Duodenal mucosa (tissue), 2 donors: ENCODE measurements around the gene PRICKLE3.
"Not testable (repeated sequence)": the region's sequence is repeated elsewhere in the genome, so short reads cannot be mapped to it uniquely, and the experiment has no call there.

ENCODE experiments used
- H3K27ac ChIP-seq: one replicate; pipeline ENCODE4 v1.7.0; 2013; ENCODE audit warnings: low read depth, low read length
- H3K27me3 ChIP-seq, 2 donors: one replicate each; pipeline ENCODE4 v1.7.0; 2013; ENCODE audit warnings: low read length in 2 of 2, control low read depth in 1 of 2; ENCODE audit not compliant: insufficient read depth in 2 of 2, control insufficient read depth in 1 of 2
- H3K36me3 ChIP-seq, 2 donors: one replicate each; pipeline ENCODE4 v1.7.0; 2013; ENCODE audit warnings: low read length in 2 of 2, control low read depth in 1 of 2; ENCODE audit not compliant: insufficient read depth in 2 of 2, control insufficient read depth in 1 of 2
- H3K4me1 ChIP-seq, 2 donors: one replicate each; pipeline ENCODE4 v1.7.0; 2013; ENCODE audit warnings: low read length in 2 of 2, control low read depth in 1 of 2; ENCODE audit not compliant: insufficient read depth in 2 of 2, control insufficient read depth in 1 of 2
- H3K4me3 ChIP-seq, 2 donors: one replicate each; pipeline ENCODE4 v1.7.0; 2013; ENCODE audit warnings: low read length in 2 of 2, low read depth in 1 of 2
- H3K9ac ChIP-seq, 2 donors: one replicate each; pipeline ENCODE4 v1.7.0; 2013; ENCODE audit warnings: low read length in 2 of 2, low read depth in 1 of 2
- H3K9me3 ChIP-seq, 2 donors: one replicate each; pipeline ENCODE4 v1.7.0; 2013; ENCODE audit warnings: low read length in 2 of 2, control low read depth in 1 of 2; ENCODE audit not compliant: control insufficient read depth in 1 of 2

PRICKLE3 gene

DNA sequence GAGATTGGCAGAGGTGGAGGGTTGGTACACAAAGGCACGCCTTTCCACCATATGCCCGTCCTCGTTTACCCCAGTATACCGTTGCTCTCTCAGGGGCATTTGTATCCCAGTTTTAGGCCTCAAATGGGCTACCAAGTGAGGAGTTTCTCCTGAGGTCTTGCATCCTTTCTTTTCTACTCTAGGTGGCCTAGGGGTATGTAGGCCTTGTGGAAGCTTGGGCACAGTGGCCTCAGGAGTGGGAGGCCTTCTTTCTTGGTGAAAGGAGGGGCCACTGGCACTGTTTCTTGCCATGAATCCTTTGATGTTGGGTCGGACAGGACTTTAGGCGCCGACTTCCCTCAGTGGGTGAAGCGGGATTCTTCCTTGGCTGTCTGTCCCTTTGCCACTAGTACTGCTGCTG lies 38.9 kb downstream of the PRICKLE3 start:
- Histone ChIP-seq H3K4me1 (peaks cover 0 to 7% of the 10 kb centered on the region in 2 donors), H3K27ac (no peak overlapping the region), H3K36me3 (no peaks in the 10 kb centered on the region), H3K9me3 (no peaks in the 10 kb centered on the region), H3K4me3 (no peak overlapping the region), H3K27me3 (no peaks in the 10 kb centered on the region), H3K9ac (no peak overlapping the region)

DNA sequence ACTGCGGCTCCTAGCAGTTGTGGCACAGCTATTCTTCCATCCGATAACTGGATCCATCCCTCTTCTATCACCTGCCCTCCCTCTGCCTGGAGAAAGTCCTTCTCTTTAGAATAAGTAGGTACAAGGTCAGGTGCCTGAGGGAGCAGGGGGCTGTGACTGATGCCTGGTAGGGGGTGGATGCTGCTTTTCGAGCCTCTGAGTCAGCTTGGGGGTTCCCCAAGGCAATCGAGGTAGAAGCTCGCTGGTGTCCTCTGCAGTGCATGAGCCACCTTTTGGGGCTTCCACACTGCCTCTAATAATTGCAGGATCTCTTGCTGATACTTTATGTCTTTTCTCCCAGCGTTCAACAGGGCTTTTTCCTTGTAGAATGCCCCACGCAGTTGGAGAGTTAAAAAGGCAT lies 43.0 kb downstream of the PRICKLE3 start:
- not testable (repeated sequence) for H3K9ac ChIP-seq, H3K27me3 ChIP-seq, H3K4me1 ChIP-seq, H3K36me3 ChIP-seq, H3K27ac ChIP-seq, H3K4me3 ChIP-seq
- peaks cover 13 to 21% of the 10 kb centered on the region in 2 donors for H3K9me3 ChIP-seq

DNA sequence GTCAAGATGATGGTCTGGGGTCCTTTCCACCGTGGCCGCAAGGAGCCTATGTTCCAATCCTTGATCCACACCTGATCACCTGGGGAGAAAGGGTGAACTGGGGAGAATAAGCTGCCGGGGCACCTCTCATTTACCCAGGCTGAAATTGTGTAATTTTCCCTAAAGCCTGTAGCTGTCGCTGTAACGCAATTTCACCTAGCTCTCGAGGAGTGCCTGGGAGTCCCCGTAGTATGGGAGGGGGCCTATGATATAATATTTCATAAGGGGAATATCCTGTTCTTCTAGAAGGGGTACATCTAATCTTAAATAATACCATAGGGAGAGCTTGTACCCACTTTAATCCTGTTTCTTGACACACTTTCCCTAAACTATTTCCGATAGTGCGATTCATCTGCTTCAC lies 43.9 kb downstream of the PRICKLE3 start:
- H3K9ac ChIP-seq, H3K4me1 ChIP-seq, H3K36me3 ChIP-seq, H3K27ac ChIP-seq, H3K27me3 ChIP-seq, H3K4me3 ChIP-seq: not testable (repeated sequence)
- H3K9me3 ChIP-seq = peaks cover 13 to 21% of the 10 kb centered on the region in 2 donors

DNA sequence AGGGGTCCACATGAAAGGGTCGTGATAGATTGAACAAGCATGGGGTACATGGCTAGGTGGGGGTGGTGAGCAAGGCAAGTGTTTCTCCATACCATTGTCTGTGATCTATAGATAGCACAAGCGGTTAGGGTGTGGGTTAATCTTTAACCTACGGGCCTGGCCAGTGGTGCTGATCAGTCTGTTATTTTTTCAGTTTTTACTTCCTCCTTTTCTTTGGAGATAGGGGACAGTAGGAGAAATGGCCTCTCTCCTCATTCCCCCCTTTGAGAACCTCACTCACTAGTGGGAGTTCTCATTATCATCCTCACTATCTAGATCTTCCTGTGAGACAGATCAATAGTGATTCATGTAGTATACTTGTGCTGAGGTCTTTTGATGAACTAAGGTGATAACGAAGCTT lies 46.5 kb downstream of the PRICKLE3 start:
- Histone ChIP-seq H3K9me3 (peaks cover 13 to 21% of the 10 kb centered on the region in 2 donors), H3K27ac (no peak overlapping the region), H3K4me3 (no peak overlapping the region), H3K27me3 (no peaks in the 10 kb centered on the region), H3K4me1 (no peaks in the 10 kb centered on the region), H3K36me3 (no peaks in the 10 kb centered on the region), H3K9ac (no peak overlapping the region)

DNA sequence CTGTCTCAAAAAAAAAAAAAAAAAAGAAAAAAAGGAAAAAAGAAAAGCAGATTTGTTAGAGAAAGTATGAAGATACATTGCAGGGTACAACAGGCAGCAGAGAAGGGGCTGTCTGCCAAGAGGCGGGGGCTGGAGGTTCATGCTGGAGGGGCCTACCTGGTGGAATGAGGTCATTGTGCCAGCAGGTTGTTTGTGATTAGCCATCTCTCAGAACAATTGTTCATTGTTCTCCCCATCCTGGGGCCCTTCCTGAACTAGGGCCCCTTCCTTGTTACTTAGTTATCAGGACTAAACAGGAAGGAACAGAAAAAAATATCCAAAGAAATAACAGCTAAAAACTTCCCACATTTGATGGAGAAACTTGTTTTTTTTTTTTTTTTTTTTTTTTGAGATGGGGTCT lies 48.7 kb downstream of the PRICKLE3 start:
- no peaks in the 10 kb centered on the region for H3K4me1 ChIP-seq
- H3K27ac ChIP-seq = no peak overlapping the region
- no peaks in the 10 kb centered on the region for H3K36me3 ChIP-seq
- H3K9ac ChIP-seq = no peak overlapping the region
- H3K27me3 ChIP-seq = no peaks in the 10 kb centered on the region
- no peak overlapping the region for H3K4me3 ChIP-seq
- peaks cover 13 to 21% of the 10 kb centered on the region in 2 donors for H3K9me3 ChIP-seq

DNA sequence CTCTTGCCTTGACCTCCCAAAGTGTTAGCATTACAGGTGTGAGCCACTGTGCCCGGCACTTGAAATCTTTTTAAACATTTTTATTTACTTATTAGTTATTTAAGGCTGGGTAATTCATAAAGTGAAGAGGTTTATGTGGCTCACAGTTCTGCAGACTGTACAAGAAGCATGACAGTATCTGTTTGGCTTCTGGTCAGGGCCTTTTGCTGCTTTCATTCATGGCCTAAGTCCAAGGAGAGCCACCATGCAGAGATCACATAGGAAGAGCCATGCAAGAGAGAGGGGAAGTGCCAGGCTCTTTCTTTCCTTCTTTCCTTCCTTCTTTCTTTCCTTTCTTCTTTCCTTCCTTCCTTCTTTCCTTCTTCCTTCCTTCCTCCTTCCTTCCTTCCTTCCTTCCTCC lies 52.4 kb downstream of the PRICKLE3 start:
- no peak overlapping the region for H3K4me3 ChIP-seq
- H3K4me1 ChIP-seq = no peaks in the 10 kb centered on the region
- H3K27me3 ChIP-seq = no peaks in the 10 kb centered on the region
- H3K36me3 ChIP-seq = no peaks in the 10 kb centered on the region
- H3K9me3 ChIP-seq = no peaks in the 10 kb centered on the region
- H3K9ac ChIP-seq = no peak overlapping the region
- no peak overlapping the region for H3K27ac ChIP-seq

DNA sequence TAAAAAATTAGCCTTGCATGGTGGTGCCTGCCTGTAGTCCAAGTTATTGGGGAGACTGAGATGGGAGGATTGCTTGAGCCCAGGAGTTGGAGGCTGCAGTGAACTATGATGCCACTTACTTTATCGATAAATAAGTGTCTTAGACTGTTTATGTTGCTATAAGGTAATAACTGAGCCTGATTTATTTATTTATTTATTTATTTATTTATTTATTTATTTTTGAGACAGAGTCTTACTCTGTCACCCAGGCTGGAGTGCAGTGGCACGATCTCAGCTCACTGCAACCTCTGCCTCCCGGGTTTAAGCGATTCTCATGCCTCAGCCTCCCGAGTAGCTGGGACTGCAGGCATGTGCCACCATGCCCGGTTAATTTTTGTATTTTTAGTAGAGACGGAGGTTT lies 53.9 kb downstream of the PRICKLE3 start:
- H3K9ac ChIP-seq, H3K9me3 ChIP-seq, H3K4me1 ChIP-seq, H3K4me3 ChIP-seq, H3K27ac ChIP-seq, H3K36me3 ChIP-seq, H3K27me3 ChIP-seq: not testable (repeated sequence)

DNA sequence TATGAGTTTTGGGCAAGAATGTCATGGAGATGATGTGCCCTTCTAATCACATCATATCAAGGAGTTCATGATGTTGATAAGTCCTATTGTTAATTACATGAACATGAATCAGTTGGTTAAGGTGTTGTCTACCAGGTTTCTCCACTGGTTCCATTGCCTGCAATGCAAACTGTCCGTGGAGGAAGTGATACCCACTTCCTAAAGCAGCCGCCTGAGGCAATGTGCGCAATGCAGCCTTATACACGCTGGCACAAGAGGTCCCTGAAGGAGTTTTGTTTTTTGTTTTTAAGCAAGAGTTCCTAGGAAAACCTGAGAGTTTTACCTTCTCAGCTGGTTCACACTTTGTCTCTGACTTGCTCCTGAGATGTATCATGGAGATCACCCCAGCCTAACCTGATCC lies 56.7 kb downstream of the PRICKLE3 start:
- H3K27ac ChIP-seq = no peak overlapping the region
- H3K9me3 ChIP-seq = no peaks in the 10 kb centered on the region
- no peaks in the 10 kb centered on the region for H3K36me3 ChIP-seq
- H3K9ac ChIP-seq = no peak overlapping the region
- no peaks in the 10 kb centered on the region for H3K4me1 ChIP-seq
- no peaks in the 10 kb centered on the region for H3K27me3 ChIP-seq
- H3K4me3 ChIP-seq = no peak overlapping the region

DNA sequence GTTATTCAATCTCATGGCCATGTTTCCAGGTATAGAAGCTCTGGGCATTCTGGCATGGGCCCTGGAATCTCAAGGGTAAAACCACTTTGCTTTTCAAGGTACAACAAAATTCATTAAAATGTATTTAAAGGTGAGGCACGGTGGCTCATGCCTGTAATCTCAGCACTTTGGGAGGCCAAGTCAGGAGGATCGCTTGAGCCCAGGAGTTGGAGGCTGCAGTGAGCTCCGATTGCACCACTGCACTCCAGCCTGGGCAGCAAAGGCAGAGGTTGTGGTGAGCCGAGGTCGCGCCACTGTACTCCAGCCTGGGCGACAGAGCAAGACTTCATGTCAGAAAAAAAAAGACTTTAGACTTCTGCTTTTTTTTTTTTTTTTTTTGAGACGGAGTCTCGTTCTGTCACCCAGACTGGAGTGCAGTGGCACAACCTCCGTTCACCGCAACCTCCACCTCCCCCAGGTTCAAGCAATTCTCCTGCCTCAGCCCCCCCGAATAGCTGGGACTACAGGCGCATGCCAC lies 58.4 kb downstream of the PRICKLE3 start:
- H3K9ac ChIP-seq, H3K4me3 ChIP-seq, H3K36me3 ChIP-seq, H3K27ac ChIP-seq, H3K9me3 ChIP-seq, H3K27me3 ChIP-seq, H3K4me1 ChIP-seq: not testable (repeated sequence)
